ENCODE data around the gene MBD6. TPM values are rescaled to one million over a fixed set of nuclear protein-coding genes. Genes with fewer than 3 reads are reported as not detected.
"Not testable (repeated sequence)": the region's sequence is repeated elsewhere in the genome, so short reads cannot be mapped to it uniquely, and the experiment has no call there.

The MBD6 gene
- total RNA-seq, 1 experiment from 2014 or later = 60.1 TPM

- Histone ChIP-seq H3K9me3 (replicated peaks) (no peaks in the 10 kb centered on the region), H3K36me3 (no peaks in the 10 kb centered on the region), H3K4me1 (no peaks in the 10 kb centered on the region), H3K4me3 (no peak overlapping the region), H3K27ac (no peak overlapping the region), H3K27me3 (peaks cover 34% of the 10 kb centered on the region)
- DNase-seq = no peak
Observed at GRCh38 chr12:57551637-57552305, 29.1 kb downstream of the MBD6 start.

GRCh38 chr12:57552306-57552651, 29.7 kb downstream of the MBD6 start:
- Histone ChIP-seq H3K4me3 (no peak overlapping the region), H3K27me3 (peaks cover 34% of the 10 kb centered on the region), H3K27ac (no peak overlapping the region), H3K4me1 (no peaks in the 10 kb centered on the region), H3K9me3 (replicated peaks) (no peaks in the 10 kb centered on the region), H3K36me3 (no peaks in the 10 kb centered on the region)
- DNase-seq = no peak

DNA sequence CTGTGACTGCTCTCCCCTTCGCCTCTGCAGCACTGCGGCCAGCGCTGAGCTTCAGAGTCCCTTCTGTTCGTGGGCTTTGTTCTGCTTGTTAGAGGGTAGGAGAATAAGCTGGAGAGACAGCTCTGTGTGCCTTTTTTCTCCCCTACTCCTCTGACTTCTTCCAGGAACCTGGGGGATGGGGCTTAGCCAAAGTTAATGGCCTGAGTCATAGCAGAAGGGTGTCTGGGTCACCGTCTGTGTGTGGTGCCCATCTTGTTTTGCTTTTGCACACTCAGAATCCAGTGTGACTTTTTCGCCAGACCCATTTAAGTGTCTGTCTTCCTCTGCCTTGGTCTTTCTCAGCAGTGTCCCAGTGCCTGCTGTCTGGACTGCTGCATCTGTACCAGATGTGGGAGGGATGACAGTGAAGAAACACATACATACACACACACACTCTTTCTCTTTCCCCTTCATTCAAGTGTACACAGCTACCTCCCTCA, 30.2 kb downstream of the MBD6 start:
- H3K4me3 ChIP-seq = no peak overlapping the region
- H3K27ac ChIP-seq = no peak overlapping the region
- DNase-seq = no peak
- H3K9me3 ChIP-seq (replicated peaks) = no peaks in the 10 kb centered on the region
- H3K27me3 ChIP-seq = peaks cover 34% of the 10 kb centered on the region
- H3K4me1 ChIP-seq = no peaks in the 10 kb centered on the region
- no peaks in the 10 kb centered on the region for H3K36me3 ChIP-seq

- Histone ChIP-seq H3K27ac (no peak overlapping the region), H3K27me3 (peaks cover 34% of the 10 kb centered on the region), H3K4me3 (no peak overlapping the region), H3K4me1 (no peaks in the 10 kb centered on the region), H3K9me3 (replicated peaks) (no peaks in the 10 kb centered on the region), H3K36me3 (no peaks in the 10 kb centered on the region)
- DNase-seq = no peak
Observed at GRCh38 chr12:57553343-57554202, 30.9 kb downstream of the MBD6 start.

- Histone ChIP-seq H3K4me3 (no peak overlapping the region), H3K27me3 (peaks cover 34% of the 10 kb centered on the region), H3K9me3 (replicated peaks) (no peaks in the 10 kb centered on the region), H3K27ac (no peak overlapping the region), H3K36me3 (no peaks in the 10 kb centered on the region), H3K4me1 (no peaks in the 10 kb centered on the region)
- no peak for DNase-seq
Observed at GRCh38 chr12:57554453-57554852, 31.8 kb downstream of the MBD6 start.

DNA sequence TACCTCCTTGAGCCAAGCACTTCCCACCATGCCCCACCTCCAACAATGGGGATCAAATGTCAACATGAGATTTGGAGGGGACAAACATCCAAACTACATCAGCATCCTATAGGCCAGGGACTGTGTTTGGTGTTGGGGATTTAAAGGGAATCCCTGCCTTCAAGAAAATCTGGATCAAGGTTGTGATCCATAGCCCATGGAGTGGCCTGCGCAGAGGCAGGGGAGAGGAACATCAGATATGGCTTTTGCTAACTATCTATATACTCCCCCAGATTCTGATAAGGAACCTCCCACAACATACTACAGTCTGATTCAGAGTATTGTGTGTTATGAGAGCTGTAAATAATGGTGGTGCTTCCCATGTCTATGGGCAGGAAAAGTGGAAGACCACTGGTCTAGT, 32.3 kb downstream of the MBD6 start:
- no peaks in the 10 kb centered on the region for H3K9me3 ChIP-seq (replicated peaks)
- DNase-seq = no peak
- H3K36me3 ChIP-seq = no peaks in the 10 kb centered on the region
- H3K4me1 ChIP-seq = no peaks in the 10 kb centered on the region
- no peak overlapping the region for H3K27ac ChIP-seq
- H3K27me3 ChIP-seq = peaks cover 34% of the 10 kb centered on the region
- H3K4me3 ChIP-seq = no peak overlapping the region

GRCh38 chr12:57558864-57559263, 36.2 kb downstream of the MBD6 start:
- Histone ChIP-seq H3K27ac (no peak overlapping the region), H3K9me3 (replicated peaks) (no peaks in the 10 kb centered on the region), H3K4me3 (no peak overlapping the region), H3K36me3 (no peaks in the 10 kb centered on the region), H3K27me3 (peaks cover 20% of the 10 kb centered on the region), H3K4me1 (peaks cover 5% of the 10 kb centered on the region; the same call in 1 of the 2 replicates)
- no peak for DNase-seq

- Histone ChIP-seq H3K4me3 (no peak overlapping the region), H3K4me1 (peaks cover 5% of the 10 kb centered on the region; the same call in 1 of the 2 replicates), H3K9me3 (replicated peaks) (no peaks in the 10 kb centered on the region), H3K36me3 (no peaks in the 10 kb centered on the region), H3K27me3 (peaks cover 24% of the 10 kb centered on the region; the same call in 1 of the 2 replicates), H3K27ac (no peak overlapping the region)
- DNase-seq = no peak
Observed at GRCh38 chr12:57560516-57560915, 37.9 kb downstream of the MBD6 start.

- H3K27ac ChIP-seq; H3K9me3 ChIP-seq (replicated peaks); H3K4me1 ChIP-seq; H3K4me3 ChIP-seq; H3K36me3 ChIP-seq: not testable (repeated sequence)
- DNase-seq = peak; percentile 69 to 72
- peaks cover 24% of the 10 kb centered on the region; the same call in 1 of the 2 replicates for H3K27me3 ChIP-seq
Observed at GRCh38 chr12:57561117-57561516, 38.5 kb downstream of the MBD6 start.

DNA sequence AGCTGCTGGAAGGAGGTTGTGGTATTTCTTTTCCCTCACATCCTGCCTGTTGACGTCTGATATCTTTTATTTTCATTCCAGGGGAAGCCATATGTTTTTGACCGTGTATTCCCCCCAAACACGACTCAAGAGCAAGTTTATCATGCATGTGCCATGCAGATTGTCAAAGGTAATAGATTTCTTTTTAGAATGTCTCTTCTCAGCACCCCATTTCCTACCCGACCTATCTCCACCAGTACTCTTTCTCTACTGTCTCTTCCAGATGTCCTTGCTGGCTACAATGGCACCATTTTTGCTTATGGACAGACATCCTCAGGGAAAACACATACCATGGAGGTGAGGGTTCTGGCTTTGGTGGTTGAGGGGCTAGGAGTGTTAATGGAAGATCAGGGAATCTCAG, 40.7 kb downstream of the MBD6 start:
- Histone ChIP-seq H3K36me3 (no peaks in the 10 kb centered on the region), H3K4me1 (peaks cover 5% of the 10 kb centered on the region; the same call in 1 of the 2 replicates), H3K27ac (no peak overlapping the region), H3K27me3 (peaks cover 30% of the 10 kb centered on the region; the same call in 1 of the 2 replicates), H3K4me3 (no peak overlapping the region), H3K9me3 (replicated peaks) (no peaks in the 10 kb centered on the region)
- DNase-seq = no peak

DNA sequence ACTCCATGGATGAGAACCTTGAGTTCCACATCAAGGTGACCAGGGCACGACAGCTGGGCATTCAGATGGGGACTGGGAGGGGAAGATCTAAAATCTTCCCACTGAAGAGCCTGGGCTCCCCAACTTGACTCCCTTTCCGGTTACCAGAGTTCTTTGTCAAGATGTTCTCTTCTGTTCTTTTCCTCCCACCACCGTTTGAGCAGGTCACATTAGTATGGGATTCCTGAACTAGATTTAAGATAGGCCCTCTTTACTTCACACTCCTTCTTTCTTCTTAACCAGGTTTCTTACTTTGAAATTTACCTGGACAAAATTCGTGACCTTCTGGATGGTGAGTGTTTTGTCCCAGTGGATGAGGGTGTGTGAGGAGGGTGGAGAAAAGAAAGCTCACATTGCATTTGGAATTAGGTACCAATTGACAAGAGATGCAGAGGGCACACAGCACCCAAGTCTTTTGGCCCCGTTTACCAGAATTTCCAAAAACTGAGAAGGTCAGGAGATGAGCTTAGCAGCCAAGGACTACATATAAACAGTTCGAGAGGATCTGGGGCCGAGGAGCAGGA, 41.6 kb downstream of the MBD6 start:
- Histone ChIP-seq H3K27ac (no peak overlapping the region), H3K4me3 (no peak overlapping the region), H3K9me3 (replicated peaks) (no peaks in the 10 kb centered on the region), H3K27me3 (peaks cover 36% of the 10 kb centered on the region; the same call in 1 of the 2 replicates), H3K36me3 (no peaks in the 10 kb centered on the region), H3K4me1 (peaks cover 5% of the 10 kb centered on the region; the same call in 1 of the 2 replicates)
- DNase-seq = no peak

- Histone ChIP-seq H3K9me3 (replicated peaks) (no peaks in the 10 kb centered on the region), H3K27me3 (peaks cover 36% of the 10 kb centered on the region), H3K36me3 (no peaks in the 10 kb centered on the region), H3K4me3 (no peak overlapping the region), H3K27ac (no peak overlapping the region), H3K4me1 (no peaks in the 10 kb centered on the region)
- DNase-seq = no peak
Observed at GRCh38 chr12:57568838-57569237, 46.2 kb downstream of the MBD6 start.

DNA sequence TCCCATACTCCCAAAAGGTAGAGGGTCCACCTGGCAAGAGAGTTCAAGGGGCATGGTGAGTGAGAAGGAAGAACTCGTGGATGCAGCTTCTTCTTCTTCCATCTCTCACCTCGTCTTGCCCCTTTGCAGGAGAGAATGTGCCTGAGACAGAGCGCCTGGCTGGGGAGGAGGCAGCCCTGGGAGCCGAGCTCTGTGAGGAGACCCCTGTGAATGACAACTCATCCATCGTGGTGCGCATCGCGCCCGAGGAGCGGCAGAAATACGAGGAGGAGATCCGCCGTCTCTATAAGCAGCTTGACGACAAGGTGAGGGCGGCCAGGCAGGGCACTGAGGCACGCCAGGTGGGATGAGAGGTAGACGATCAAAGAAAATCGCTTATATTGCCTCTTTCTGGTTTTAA, 47.2 kb downstream of the MBD6 start:
- no peak for DNase-seq
- H3K4me3 ChIP-seq = no peak overlapping the region
- no peak overlapping the region for H3K27ac ChIP-seq
- peaks cover 30% of the 10 kb centered on the region for H3K27me3 ChIP-seq
- H3K9me3 ChIP-seq (replicated peaks) = no peaks in the 10 kb centered on the region
- H3K36me3 ChIP-seq = no peaks in the 10 kb centered on the region
- no peaks in the 10 kb centered on the region for H3K4me1 ChIP-seq

- H3K4me1 ChIP-seq; H3K36me3 ChIP-seq; DNase-seq; H3K9me3 ChIP-seq (replicated peaks); H3K4me3 ChIP-seq; H3K27ac ChIP-seq: not testable (repeated sequence)
- H3K27me3 ChIP-seq = peaks cover 29% of the 10 kb centered on the region
Observed at GRCh38 chr12:57570438-57570837, 47.8 kb downstream of the MBD6 start.
